B cell (primary cell): ENCODE data around the gene ADAMTSL2.

Source experiments
- EZH2 ChIP-seq: IDR thresholded peaks from 2 replicates; pipeline ENCODE4 v1.6.1; 2012; ENCODE audit warnings: borderline replicate concordance, low read depth, mild to moderate bottlenecking, moderate library complexity, low read length; ENCODE audit not compliant: insufficient read depth, poor library complexity, severe bottlenecking
- TF ChIP-seq, protein P1 (sequence below): fragments of 200-600 bp; IDR thresholded peaks from one replicate; pipeline ENCODE4 v1.8.0; 2022; ENCODE audit warnings: antibody characterized with exemption, mild to moderate bottlenecking

DNA sequence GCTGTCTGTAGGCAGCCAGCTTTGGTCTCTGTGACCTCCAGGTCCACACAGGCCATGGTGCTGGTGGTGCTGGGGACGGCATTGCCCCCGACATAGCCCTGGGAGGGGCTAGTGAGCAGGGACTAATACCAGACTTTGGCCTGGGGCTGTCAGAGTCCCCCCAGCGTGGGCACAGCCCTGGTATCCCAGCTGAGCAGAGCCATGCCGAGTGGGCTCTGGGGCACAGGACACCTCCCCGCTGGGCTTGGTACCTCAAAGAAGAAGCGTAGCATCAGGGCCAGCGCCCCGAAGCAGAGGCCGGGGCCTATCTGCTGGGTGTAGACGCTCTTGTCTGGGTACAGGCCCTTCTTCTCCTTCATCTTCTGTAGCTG lies 19.3 kb upstream of the ADAMTSL2 start:
- TF ChIP-seq, protein P1, sequence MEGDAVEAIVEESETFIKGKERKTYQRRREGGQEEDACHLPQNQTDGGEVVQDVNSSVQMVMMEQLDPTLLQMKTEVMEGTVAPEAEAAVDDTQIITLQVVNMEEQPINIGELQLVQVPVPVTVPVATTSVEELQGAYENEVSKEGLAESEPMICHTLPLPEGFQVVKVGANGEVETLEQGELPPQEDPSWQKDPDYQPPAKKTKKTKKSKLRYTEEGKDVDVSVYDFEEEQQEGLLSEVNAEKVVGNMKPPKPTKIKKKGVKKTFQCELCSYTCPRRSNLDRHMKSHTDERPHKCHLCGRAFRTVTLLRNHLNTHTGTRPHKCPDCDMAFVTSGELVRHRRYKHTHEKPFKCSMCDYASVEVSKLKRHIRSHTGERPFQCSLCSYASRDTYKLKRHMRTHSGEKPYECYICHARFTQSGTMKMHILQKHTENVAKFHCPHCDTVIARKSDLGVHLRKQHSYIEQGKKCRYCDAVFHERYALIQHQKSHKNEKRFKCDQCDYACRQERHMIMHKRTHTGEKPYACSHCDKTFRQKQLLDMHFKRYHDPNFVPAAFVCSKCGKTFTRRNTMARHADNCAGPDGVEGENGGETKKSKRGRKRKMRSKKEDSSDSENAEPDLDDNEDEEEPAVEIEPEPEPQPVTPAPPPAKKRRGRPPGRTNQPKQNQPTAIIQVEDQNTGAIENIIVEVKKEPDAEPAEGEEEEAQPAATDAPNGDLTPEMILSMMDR, result no peak
- TF ChIP-seq EZH2, result no peak
